ENCODE results near the gene CDS2. TPM values are rescaled to one million over a fixed set of nuclear protein-coding genes. Genes with fewer than 3 reads are reported as not detected.

CDS2 gene
- total RNA-seq, 1 experiment from 2014 or later: 67.4 TPM

- ChIA-PET POLR2A (ENCODE audit: low non-redundant PET) (no interaction called here), CTCF (no interaction called here)
- Histone ChIP-seq H3K27me3 (replicated peaks; ENCODE audit: insufficient read depth, low read depth, low read length, poor library complexity) (no peaks in the 10 kb centered on the region), H3K4me3 (ENCODE audit: low read depth, low read length, poor library complexity, severe bottlenecking) (no peak overlapping the region), H3K27ac (ENCODE audit: low read depth, low read length, poor library complexity, severe bottlenecking) (no peak overlapping the region), H3K36me3 (ENCODE audit: insufficient read depth, low read length, poor library complexity, severe bottlenecking) (no peaks in the 10 kb centered on the region), H3K4me1 (ENCODE audit: insufficient read depth, low read length, poor library complexity, severe bottlenecking) (no peaks in the 10 kb centered on the region), H3K9me3 (ENCODE audit: low read depth, low read length, poor library complexity, severe bottlenecking) (no peaks in the 10 kb centered on the region)
- intact Hi-C loops (cut with micrococcal nuclease; ENCODE audit: unreplicated experiment): no loop called here
- BruUV-seq (replicated peaks): no TSS peak
- DNase-seq (ENCODE audit: low spot score): no peak
- TF ChIP-seq EZH2 (IDR thresholded peaks at IDR 0.05; ENCODE audit: borderline replicate concordance, low read depth, low read length, poor library complexity, severe bottlenecking): no peak
- no peak for TF ChIP-seq CTCF (conservative IDR thresholded peaks at IDR 0.05; ENCODE audit: low read depth, low read length)
These were observed 18.7 kb downstream of the CDS2 start for GRCh38 chr20:5145365-5146098.

GRCh38 chr20:5146099-5146668 is 19.4 kb downstream of the CDS2 start:
- H3K36me3 ChIP-seq (ENCODE audit: insufficient read depth, low read length, poor library complexity, severe bottlenecking): no peaks in the 10 kb centered on the region
- no peak for DNase-seq (ENCODE audit: low spot score)
- no peaks in the 10 kb centered on the region for H3K9me3 ChIP-seq (ENCODE audit: low read depth, low read length, poor library complexity, severe bottlenecking)
- H3K27ac ChIP-seq (ENCODE audit: low read depth, low read length, poor library complexity, severe bottlenecking): no peak overlapping the region
- TF ChIP-seq CTCF (conservative IDR thresholded peaks at IDR 0.05; ENCODE audit: low read depth, low read length): no peak
- no peak for TF ChIP-seq EZH2 (IDR thresholded peaks at IDR 0.05; ENCODE audit: borderline replicate concordance, low read depth, low read length, poor library complexity, severe bottlenecking)
- H3K4me3 ChIP-seq (ENCODE audit: low read depth, low read length, poor library complexity, severe bottlenecking): no peak overlapping the region
- intact Hi-C loops (cut with micrococcal nuclease; ENCODE audit: unreplicated experiment): no loop called here
- BruUV-seq (replicated peaks): no TSS peak
- H3K4me1 ChIP-seq (ENCODE audit: insufficient read depth, low read length, poor library complexity, severe bottlenecking): peaks cover 4% of the 10 kb centered on the region
- no peaks in the 10 kb centered on the region for H3K27me3 ChIP-seq (replicated peaks; ENCODE audit: insufficient read depth, low read depth, low read length, poor library complexity)
- CTCF ChIA-PET: no interaction called here
- POLR2A ChIA-PET (ENCODE audit: low non-redundant PET): no interaction called here

- TF ChIP-seq EZH2 (IDR thresholded peaks at IDR 0.05; ENCODE audit: borderline replicate concordance, low read depth, low read length, poor library complexity, severe bottlenecking) (no peak), CTCF (conservative IDR thresholded peaks at IDR 0.05; ENCODE audit: low read depth, low read length) (no peak)
- intact Hi-C loops (cut with micrococcal nuclease; ENCODE audit: unreplicated experiment): no loop called here
- Histone ChIP-seq H3K4me1 (ENCODE audit: insufficient read depth, low read length, poor library complexity, severe bottlenecking) (peaks cover 4% of the 10 kb centered on the region), H3K36me3 (ENCODE audit: insufficient read depth, low read length, poor library complexity, severe bottlenecking) (no peaks in the 10 kb centered on the region), H3K27me3 (replicated peaks; ENCODE audit: insufficient read depth, low read depth, low read length, poor library complexity) (no peaks in the 10 kb centered on the region), H3K4me3 (ENCODE audit: low read depth, low read length, poor library complexity, severe bottlenecking) (no peak overlapping the region), H3K9me3 (ENCODE audit: low read depth, low read length, poor library complexity, severe bottlenecking) (no peaks in the 10 kb centered on the region), H3K27ac (ENCODE audit: low read depth, low read length, poor library complexity, severe bottlenecking) (no peak overlapping the region)
- CTCF ChIA-PET: no interaction called here
- DNase-seq (ENCODE audit: low spot score): no peak
- BruUV-seq (replicated peaks): no TSS peak
- POLR2A ChIA-PET (ENCODE audit: low non-redundant PET): no interaction called here
These were observed 20.2 kb downstream of the CDS2 start for GRCh38 chr20:5146871-5147592.
